GM12892 (cell line): ENCODE measurements around the gene SLC22A12.

Experiments
- POLR2A ChIP-seq: IDR thresholded peaks from 2 replicates; pipeline ENCODE4 v1.6.1; 2011; ENCODE audit warnings: low read depth, low read length, control low read depth
- POLR2AphosphoS5 ChIP-seq: IDR thresholded peaks from 2 replicates; pipeline ENCODE4 v1.6.1; 2011; ENCODE audit warnings: low read depth, low read length, control low read depth
- TAF1 ChIP-seq: IDR thresholded peaks from 2 replicates; pipeline ENCODE4 v1.6.1; 2011; ENCODE audit warnings: low read depth, mild to moderate bottlenecking, control low read depth, low read length, borderline replicate concordance

- no peak for TF ChIP-seq POLR2A
- no peak for TF ChIP-seq POLR2AphosphoS5
- TF ChIP-seq TAF1, result no peak
Observed at GRCh38 chr11:64613648-64614047, 22.6 kb downstream of the SLC22A12 start.
